Measurements from ENCODE around the gene SRPRB.

The SRPRB gene

DNA sequence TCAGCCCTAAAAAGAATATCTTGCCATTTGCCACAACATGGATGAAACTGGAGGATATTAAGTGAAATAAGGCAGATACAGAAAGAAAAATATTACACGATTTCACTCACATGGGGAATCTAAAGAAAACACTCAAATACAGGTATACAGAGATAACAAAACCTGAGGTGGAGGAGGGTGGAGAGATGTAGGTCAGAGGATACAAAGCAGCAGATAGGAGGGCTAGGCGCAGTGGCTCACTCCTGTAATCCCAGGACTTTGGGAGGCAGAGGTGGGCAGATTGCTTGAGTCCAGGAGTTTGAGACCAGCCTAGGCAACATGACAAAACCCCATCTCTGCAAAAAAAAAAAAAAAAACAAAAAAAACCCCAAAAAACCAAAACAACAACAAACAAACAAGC lies 23.2 kb upstream of the SRPRB start:
- H3K9ac ChIP-seq (ENCODE audit: low read length) = no peak overlapping the region
- no peaks in the 10 kb centered on the region for H3K27me3 ChIP-seq (replicated peaks; ENCODE audit: insufficient read depth, low read length)
- no peaks in the 10 kb centered on the region for H3F3A ChIP-seq (ENCODE audit: insufficient read depth, low read length)
- no peaks in the 10 kb centered on the region for H4K20me1 ChIP-seq (ENCODE audit: insufficient read depth, low read length)
- H3K9me3 ChIP-seq (replicated peaks; ENCODE audit: insufficient read depth, low read length) = no peaks in the 10 kb centered on the region; the same call in 1 of the 2 replicates
- no peaks in the 10 kb centered on the region for H3K36me3 ChIP-seq (replicated peaks; ENCODE audit: insufficient read depth, low read length)
- TF ChIP-seq, protein P1, sequence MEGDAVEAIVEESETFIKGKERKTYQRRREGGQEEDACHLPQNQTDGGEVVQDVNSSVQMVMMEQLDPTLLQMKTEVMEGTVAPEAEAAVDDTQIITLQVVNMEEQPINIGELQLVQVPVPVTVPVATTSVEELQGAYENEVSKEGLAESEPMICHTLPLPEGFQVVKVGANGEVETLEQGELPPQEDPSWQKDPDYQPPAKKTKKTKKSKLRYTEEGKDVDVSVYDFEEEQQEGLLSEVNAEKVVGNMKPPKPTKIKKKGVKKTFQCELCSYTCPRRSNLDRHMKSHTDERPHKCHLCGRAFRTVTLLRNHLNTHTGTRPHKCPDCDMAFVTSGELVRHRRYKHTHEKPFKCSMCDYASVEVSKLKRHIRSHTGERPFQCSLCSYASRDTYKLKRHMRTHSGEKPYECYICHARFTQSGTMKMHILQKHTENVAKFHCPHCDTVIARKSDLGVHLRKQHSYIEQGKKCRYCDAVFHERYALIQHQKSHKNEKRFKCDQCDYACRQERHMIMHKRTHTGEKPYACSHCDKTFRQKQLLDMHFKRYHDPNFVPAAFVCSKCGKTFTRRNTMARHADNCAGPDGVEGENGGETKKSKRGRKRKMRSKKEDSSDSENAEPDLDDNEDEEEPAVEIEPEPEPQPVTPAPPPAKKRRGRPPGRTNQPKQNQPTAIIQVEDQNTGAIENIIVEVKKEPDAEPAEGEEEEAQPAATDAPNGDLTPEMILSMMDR (IDR thresholded peaks at IDR 0.05; ENCODE audit: low read length) = no peak
- TF ChIP-seq EZH2phosphoT487 (IDR thresholded peaks at IDR 0.05; ENCODE audit: low read length) = no peak
- TF ChIP-seq EZH2 (optimal IDR thresholded peaks at IDR 0.05; ENCODE audit: low read depth, low read length) = no peak
- no peak overlapping the region for H2AFZ ChIP-seq (ENCODE audit: low read length)
- no peak overlapping the region for H3K27ac ChIP-seq (ENCODE audit: low read length)
- H3K4me1 ChIP-seq (ENCODE audit: low read length) = no peaks in the 10 kb centered on the region
- no peak overlapping the region for H3K4me3 ChIP-seq (ENCODE audit: low read length)
- H3K79me2 ChIP-seq (ENCODE audit: low read length) = no peaks in the 10 kb centered on the region
- H3K4me2 ChIP-seq (ENCODE audit: low read depth, low read length) = no peak overlapping the region
- no peak for DNase-seq
- no peaks in the 10 kb centered on the region for H3K9me2 ChIP-seq (replicated peaks; ENCODE audit: insufficient read depth, low read length)

DNA sequence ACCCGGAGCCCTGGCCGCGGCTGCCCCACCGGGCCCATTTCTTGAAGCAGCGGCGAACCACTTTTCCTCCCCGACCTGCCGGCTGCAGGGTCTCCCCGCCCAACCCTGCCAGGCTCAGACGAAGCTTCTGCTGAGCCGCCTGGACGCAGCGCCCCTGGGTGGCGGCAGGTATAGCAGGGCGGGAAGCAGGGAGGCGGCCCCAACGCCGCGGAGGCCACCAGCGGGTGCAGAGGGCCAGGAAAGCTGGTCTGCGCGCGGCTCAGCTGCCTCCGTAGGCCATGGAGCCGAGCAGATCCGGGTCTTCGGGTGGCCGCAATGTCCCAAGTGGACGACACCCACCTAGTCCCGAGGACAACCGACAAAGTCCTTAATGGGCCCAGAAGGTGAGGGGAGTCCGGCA lies 21.9 kb upstream of the SRPRB start:
- no peaks in the 10 kb centered on the region for H3F3A ChIP-seq (ENCODE audit: insufficient read depth, low read length)

DNA sequence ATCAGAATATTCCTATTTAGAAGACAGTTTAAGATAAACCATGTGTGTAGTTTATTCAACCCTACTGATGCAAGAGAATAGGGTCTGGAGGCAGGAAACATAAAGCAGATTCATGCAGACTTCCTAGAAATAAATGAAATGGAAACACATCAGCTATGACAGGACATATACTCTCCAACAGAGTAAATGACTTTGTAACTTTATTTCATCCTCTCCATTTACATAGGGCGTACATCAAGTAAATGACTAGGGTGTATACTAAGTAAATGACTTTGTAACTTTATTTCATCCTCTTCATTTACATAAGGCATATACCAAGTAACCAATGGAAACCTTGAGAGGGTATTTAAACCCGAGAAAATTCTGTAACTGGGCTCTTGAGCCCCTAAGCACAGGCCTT lies 17.6 kb upstream of the SRPRB start:
- no peak overlapping the region for H3K4me2 ChIP-seq (ENCODE audit: low read depth, low read length)
- H3K4me3 ChIP-seq (ENCODE audit: low read length) = no peak overlapping the region
- no peaks in the 10 kb centered on the region for H3K4me1 ChIP-seq (ENCODE audit: low read length)
- no peaks in the 10 kb centered on the region for H3K36me3 ChIP-seq (replicated peaks; ENCODE audit: insufficient read depth, low read length)
- no peaks in the 10 kb centered on the region for H3K9me2 ChIP-seq (replicated peaks; ENCODE audit: insufficient read depth, low read length)
- H3K9ac ChIP-seq (ENCODE audit: low read length) = no peak overlapping the region
- no peaks in the 10 kb centered on the region for H3K27me3 ChIP-seq (replicated peaks; ENCODE audit: insufficient read depth, low read length)
- H3K9me3 ChIP-seq (replicated peaks; ENCODE audit: insufficient read depth, low read length) = no peaks in the 10 kb centered on the region; the same call in 1 of the 2 replicates
- TF ChIP-seq EZH2phosphoT487 (IDR thresholded peaks at IDR 0.05; ENCODE audit: low read length) = no peak
- TF ChIP-seq EZH2 (optimal IDR thresholded peaks at IDR 0.05; ENCODE audit: low read depth, low read length) = no peak
- TF ChIP-seq, protein P1 (IDR thresholded peaks at IDR 0.05; ENCODE audit: low read length) = no peak
- no peak overlapping the region for H2AFZ ChIP-seq (ENCODE audit: low read length)
- no peaks in the 10 kb centered on the region for H4K20me1 ChIP-seq (ENCODE audit: insufficient read depth, low read length)
- no peaks in the 10 kb centered on the region for H3K79me2 ChIP-seq (ENCODE audit: low read length)
- no peak for DNase-seq
- no peaks in the 10 kb centered on the region for H3F3A ChIP-seq (ENCODE audit: insufficient read depth, low read length)
- no peak overlapping the region for H3K27ac ChIP-seq (ENCODE audit: low read length)

More for the DNA sequence above, 21.9 kb upstream of the SRPRB start:
- H3K9me3 ChIP-seq (replicated peaks; ENCODE audit: insufficient read depth, low read length) = no peaks in the 10 kb centered on the region; the same call in 1 of the 2 replicates
- H3K9ac ChIP-seq (ENCODE audit: low read length) = no peak overlapping the region
- H2AFZ ChIP-seq (ENCODE audit: low read length) = no peak overlapping the region
- H3K27me3 ChIP-seq (replicated peaks; ENCODE audit: insufficient read depth, low read length) = no peaks in the 10 kb centered on the region
- H3K79me2 ChIP-seq (ENCODE audit: low read length) = no peaks in the 10 kb centered on the region
- H3K36me3 ChIP-seq (replicated peaks; ENCODE audit: insufficient read depth, low read length) = no peaks in the 10 kb centered on the region
- no peaks in the 10 kb centered on the region for H3K9me2 ChIP-seq (replicated peaks; ENCODE audit: insufficient read depth, low read length)
- H3K4me3 ChIP-seq (ENCODE audit: low read length) = no peak overlapping the region
- no peak overlapping the region for H3K27ac ChIP-seq (ENCODE audit: low read length)
- no peak overlapping the region for H3K4me2 ChIP-seq (ENCODE audit: low read depth, low read length)
- TF ChIP-seq, protein P1 (IDR thresholded peaks at IDR 0.05; ENCODE audit: low read length) = no peak
- DNase-seq = no peak
- no peaks in the 10 kb centered on the region for H3K4me1 ChIP-seq (ENCODE audit: low read length)
- H4K20me1 ChIP-seq (ENCODE audit: insufficient read depth, low read length) = no peaks in the 10 kb centered on the region

Data from MM.1S (cell line).